Brain microvascular endothelial cell (primary cell): Measurements from ENCODE around the gene LRP5.
"Not testable (repeated sequence)": the region's sequence is repeated elsewhere in the genome, so short reads cannot be mapped to it uniquely, and the experiment has no call there.

Source experiments
- DNase-seq: peaks from one replicate; pipeline ENCODE4 v3.0.0-alpha.2; 2020
- H3K27ac ChIP-seq: fragments of 250-450 bp; sonication (Bioruptor Pico); 2 replicates; pipeline ENCODE4 v1.5.1; 2020; ENCODE audit warnings: mild to moderate bottlenecking, moderate library complexity
- H3K27me3 ChIP-seq: fragments of 250-450 bp; sonication (Bioruptor Pico); replicated peaks from 2 replicates; pipeline ENCODE4 v1.5.1; 2020; ENCODE audit warnings: mild to moderate bottlenecking
- H3K36me3 ChIP-seq: fragments of 250-450 bp; sonication (Bioruptor Pico); replicated peaks from 2 replicates; pipeline ENCODE4 v1.5.1; 2020; ENCODE audit warnings: mild to moderate bottlenecking
- H3K4me3 ChIP-seq: 2 replicates; pipeline ENCODE4 v1.5.1; 2011; ENCODE audit warnings: low read depth, mild to moderate bottlenecking, control low read depth, low read length, moderate library complexity
- CTCF ChIP-seq: IDR thresholded peaks from 2 replicates; pipeline ENCODE4 v1.5.1; 2011; ENCODE audit warnings: low read depth, mild to moderate bottlenecking, moderate library complexity, low read length, control low read depth, inconsistent platforms; ENCODE audit errors: missing control alignments
- in situ Hi-C: cut with HindIII; loops from 2 replicates; pipeline ENCODE4 v1.10.0; 2017; ENCODE audit warnings: low sequenced_read_pairs, low pct_ligation_motif_present

Gene LRP5

GRCh38 chr11:68446046-68446725 lies 133.8 kb downstream of the LRP5 start:
- H3K4me3 ChIP-seq, result no peak overlapping the region
- no peak for DNase-seq
- peaks cover 4% of the 10 kb centered on the region for H3K36me3 ChIP-seq
- in situ Hi-C loops, result no loop called here
- H3K27me3 ChIP-seq, result no peaks in the 10 kb centered on the region
- no peak overlapping the region for H3K27ac ChIP-seq
- TF ChIP-seq CTCF, result no peak

- Histone ChIP-seq H3K36me3 (peaks cover 4% of the 10 kb centered on the region), H3K27me3 (no peaks in the 10 kb centered on the region), H3K4me3 (no peak overlapping the region), H3K27ac (no peak overlapping the region)
- in situ Hi-C loops, result no loop called here
- peak; percentile 46 for DNase-seq
- peak; percentile 92 for TF ChIP-seq CTCF
Observed at GRCh38 chr11:68447015-68447801, 134.8 kb downstream of the LRP5 start.

- H3K27ac ChIP-seq, H3K27me3 ChIP-seq, H3K36me3 ChIP-seq, in situ Hi-C loops, H3K4me3 ChIP-seq, DNase-seq: not testable (repeated sequence)
Observed at GRCh38 chr11:68447914-68448313, 135.5 kb downstream of the LRP5 start.

GRCh38 chr11:68448604-68449011 lies 136.2 kb downstream of the LRP5 start:
- DNase-seq, result no peak
- in situ Hi-C loops, result no loop called here
- no peak overlapping the region for H3K4me3 ChIP-seq
- no peak for TF ChIP-seq CTCF
- H3K36me3 ChIP-seq, result peaks cover 4% of the 10 kb centered on the region
- no peak overlapping the region for H3K27ac ChIP-seq
- no peaks in the 10 kb centered on the region for H3K27me3 ChIP-seq

GRCh38 chr11:68449951-68450350 lies 137.6 kb downstream of the LRP5 start:
- DNase-seq, result no peak
- Histone ChIP-seq H3K4me3 (no peak overlapping the region), H3K27ac (no peak overlapping the region), H3K27me3 (no peaks in the 10 kb centered on the region), H3K36me3 (peaks cover 4% of the 10 kb centered on the region)
- TF ChIP-seq CTCF, result no peak
- in situ Hi-C loops, result no loop called here

GRCh38 chr11:68450711-68451110 lies 138.3 kb downstream of the LRP5 start:
- in situ Hi-C loops, result no loop called here
- Histone ChIP-seq H3K4me3 (no peak overlapping the region), H3K27me3 (no peaks in the 10 kb centered on the region), H3K27ac (no peak overlapping the region), H3K36me3 (peaks cover 4% of the 10 kb centered on the region)
- TF ChIP-seq CTCF, result no peak
- DNase-seq, result no peak
